ENCODE data around the gene CCNT2. TPM values are rescaled to one million over a fixed set of nuclear protein-coding genes. Genes with fewer than 3 reads are reported as not detected.

CCNT2 gene
- total RNA-seq, 1 experiment from 2014 or later = 43.8 TPM

- Mint-ChIP-seq H3K4me3 (ENCODE audit: low read depth, unreplicated experiment) (no peak overlapping the region), H3K36me3 (ENCODE audit: insufficient read depth, unreplicated experiment) (no peaks in the 10 kb centered on the region), H3K27ac (ENCODE audit: unreplicated experiment) (no peak overlapping the region), H3K4me1 (ENCODE audit: low read depth, unreplicated experiment) (no peaks in the 10 kb centered on the region), H3K27me3 (ENCODE audit: unreplicated experiment) (peaks cover 36% of the 10 kb centered on the region), H3K9me3 (ENCODE audit: low read depth, unreplicated experiment) (no peaks in the 10 kb centered on the region)
- no peak for TF ChIP-seq CTCF (IDR thresholded peaks at IDR 0.05; ENCODE audit: unreplicated experiment)
- no peak for DNase-seq
- intact Hi-C loops (cut with micrococcal nuclease; ENCODE audit: unreplicated experiment) = no loop called here
- CTCF ChIA-PET = no interaction called here
- no TSS peak for BruUV-seq (replicated peaks)
Observed at GRCh38 chr2:134985061-134985460, 66.4 kb downstream of the CCNT2 start.

- DNase-seq = no peak
- CTCF ChIA-PET = interaction anchor here (0.6 to 2.0 kb wide), 13 partner anchors 10 to 808 kb away, joined by 3 to 29 read pairs (median 3); partner anchors contain the start of gene UBXN4
- Mint-ChIP-seq H3K36me3 (ENCODE audit: insufficient read depth, unreplicated experiment) (no peaks in the 10 kb centered on the region), H3K9me3 (ENCODE audit: low read depth, unreplicated experiment) (no peaks in the 10 kb centered on the region), H3K27me3 (ENCODE audit: unreplicated experiment) (peaks cover 36% of the 10 kb centered on the region), H3K4me3 (ENCODE audit: low read depth, unreplicated experiment) (no peak overlapping the region), H3K4me1 (ENCODE audit: low read depth, unreplicated experiment) (no peaks in the 10 kb centered on the region), H3K27ac (ENCODE audit: unreplicated experiment) (no peak overlapping the region)
- BruUV-seq (replicated peaks) = no TSS peak
- intact Hi-C loops (cut with micrococcal nuclease; ENCODE audit: unreplicated experiment) = loop anchor here (1.0 kb wide), 2 partner anchors 721 to 808 kb away; no protein-coding TSS in a partner anchor
- no peak for TF ChIP-seq CTCF (IDR thresholded peaks at IDR 0.05; ENCODE audit: unreplicated experiment)
Observed at GRCh38 chr2:134988994-134989605, 70.5 kb downstream of the CCNT2 start.

GRCh38 chr2:134999521-134999920 is 80.9 kb downstream of the CCNT2 start:
- TF ChIP-seq CTCF (IDR thresholded peaks at IDR 0.05; ENCODE audit: unreplicated experiment) = no peak
- H3K36me3 Mint-ChIP-seq (ENCODE audit: insufficient read depth, unreplicated experiment) = no peaks in the 10 kb centered on the region
- DNase-seq = no peak
- BruUV-seq (replicated peaks) = no TSS peak
- H3K9me3 Mint-ChIP-seq (ENCODE audit: low read depth, unreplicated experiment) = no peaks in the 10 kb centered on the region
- CTCF ChIA-PET = interaction anchor here (0.9 kb wide), 1 partner anchor 11 kb away, joined by 3 read pairs; no protein-coding TSS in a partner anchor
- H3K4me1 Mint-ChIP-seq (ENCODE audit: low read depth, unreplicated experiment) = no peaks in the 10 kb centered on the region
- no peak overlapping the region for H3K4me3 Mint-ChIP-seq (ENCODE audit: low read depth, unreplicated experiment)
- H3K27me3 Mint-ChIP-seq (ENCODE audit: unreplicated experiment) = no peaks in the 10 kb centered on the region
- intact Hi-C loops (cut with micrococcal nuclease; ENCODE audit: unreplicated experiment) = no loop called here
- no peak overlapping the region for H3K27ac Mint-ChIP-seq (ENCODE audit: unreplicated experiment)

DNA sequence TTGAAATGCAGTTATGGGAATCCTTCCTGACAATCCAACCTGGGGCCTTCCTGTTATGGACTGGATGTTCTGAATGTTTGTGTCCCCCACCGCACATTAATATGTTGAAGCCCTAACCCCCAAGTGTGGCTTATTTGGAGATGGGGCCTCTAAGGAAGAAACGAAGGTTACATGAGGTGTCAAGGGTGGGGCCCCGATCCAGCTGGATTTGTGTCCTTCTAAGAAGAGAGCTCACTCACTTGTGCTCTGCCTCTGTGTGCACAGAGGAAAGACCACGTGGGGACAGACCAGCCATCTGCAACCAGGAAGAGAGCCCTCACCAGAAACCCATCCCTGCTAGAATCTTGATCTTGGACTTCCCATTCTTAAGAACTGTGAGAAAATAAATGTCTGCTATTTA is 84.2 kb downstream of the CCNT2 start:
- Mint-ChIP-seq H3K4me1 (ENCODE audit: low read depth, unreplicated experiment) (no peaks in the 10 kb centered on the region), H3K4me3 (ENCODE audit: low read depth, unreplicated experiment) (no peak overlapping the region), H3K9me3 (ENCODE audit: low read depth, unreplicated experiment) (no peaks in the 10 kb centered on the region), H3K36me3 (ENCODE audit: insufficient read depth, unreplicated experiment) (no peaks in the 10 kb centered on the region), H3K27me3 (ENCODE audit: unreplicated experiment) (no peaks in the 10 kb centered on the region), H3K27ac (ENCODE audit: unreplicated experiment) (no peak overlapping the region)
- BruUV-seq (replicated peaks) = no TSS peak
- DNase-seq = no peak
- CTCF ChIA-PET = interaction anchor here (0.6 kb wide), 1 partner anchor 1314 kb away, joined by 3 read pairs; no protein-coding TSS in a partner anchor
- no peak for TF ChIP-seq CTCF (IDR thresholded peaks at IDR 0.05; ENCODE audit: unreplicated experiment)
- intact Hi-C loops (cut with micrococcal nuclease; ENCODE audit: unreplicated experiment) = loop anchor here (5.0 to 10.0 kb wide), 3 partner anchors 119 to 472 kb away; no protein-coding TSS in a partner anchor
